ENCODE data around the gene KCNQ1OT1. TPM values are rescaled to one million over a fixed set of nuclear protein-coding genes. Genes with fewer than 3 reads are reported as not detected.
A peak's percentile ranks its signal among the peaks of the same experiment; 100 is the strongest.

Gene KCNQ1OT1
- total RNA-seq, 4 donors from 2014 or later: 0.66 to 2.5 (median 1.3) TPM

DNA sequence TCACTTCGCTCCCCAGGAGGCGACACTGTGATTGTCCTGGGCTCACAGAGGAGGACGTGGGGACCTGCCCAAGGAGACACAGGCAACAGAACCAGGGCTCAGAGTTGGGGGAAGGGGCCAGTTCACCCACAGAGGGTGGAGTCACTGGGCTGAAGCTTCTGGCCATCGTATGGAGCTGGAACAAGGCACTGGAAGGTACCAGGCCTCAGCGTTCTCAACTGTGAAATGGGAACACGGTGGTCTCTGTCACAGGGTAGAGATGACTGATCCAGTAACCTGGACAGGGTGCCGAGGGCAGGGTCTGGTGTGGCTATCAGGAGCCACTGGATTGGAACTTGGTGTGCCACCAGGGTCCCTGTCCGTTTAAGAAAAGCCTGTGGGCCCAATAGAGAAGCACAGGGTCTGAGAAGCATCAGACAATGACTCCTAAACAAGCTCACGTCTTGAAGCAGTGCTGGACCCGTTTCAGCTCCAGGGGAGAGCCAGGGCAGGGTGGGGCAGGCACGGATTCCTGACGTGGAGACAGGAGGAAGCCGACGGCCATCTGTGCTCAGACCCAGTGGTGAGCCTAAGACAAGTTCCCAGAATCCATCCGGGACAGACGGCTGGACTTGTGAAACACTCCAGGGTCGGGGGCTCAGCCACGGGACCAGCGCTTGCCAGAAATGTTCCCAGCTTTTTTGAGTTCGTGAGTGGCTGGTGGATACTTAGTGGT, 25.0 kb upstream of the KCNQ1OT1 start:
- intact Hi-C loops (cut with DNase I): no loop called here
- H3K4me1 ChIP-seq: peaks cover 0 to 15% (median 4%) of the 10 kb centered on the region in 4 donors
- DNase-seq (ENCODE audit: extremely low spot score): no peak

DNA sequence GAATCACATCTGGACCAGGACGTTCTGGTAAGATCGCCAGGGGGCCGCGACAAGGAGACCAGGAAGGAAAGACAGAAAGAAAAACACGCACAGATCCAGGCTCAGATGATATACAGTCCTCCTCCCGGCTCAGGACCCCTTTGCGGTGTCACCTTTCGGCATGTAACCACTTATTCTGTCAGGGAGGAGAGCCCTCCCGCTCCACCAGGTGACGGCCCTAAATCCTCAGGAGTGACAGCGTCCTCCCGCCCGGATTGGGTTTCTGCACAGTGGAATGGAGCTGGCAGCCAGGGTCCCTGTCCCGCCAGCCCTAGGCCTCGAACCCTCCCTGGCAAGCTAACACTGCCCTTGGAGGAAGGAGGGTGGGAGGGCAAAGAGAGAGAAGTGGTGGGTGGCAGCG, 24.3 kb upstream of the KCNQ1OT1 start:
- H3K4me1 ChIP-seq: peaks cover 0 to 15% (median 4%) of the 10 kb centered on the region in 4 donors
- WGBS: 96% methylated on average over 15 of the region's 16 CpGs
- H3K36me3 ChIP-seq: no peaks in the 10 kb centered on the region
- H3K27me3 ChIP-seq: no peaks in the 10 kb centered on the region
- H3K9me3 ChIP-seq: no peaks in the 10 kb centered on the region
- no peak for DNase-seq (ENCODE audit: extremely low spot score)
- no peak overlapping the region for H3K4me3 ChIP-seq
- intact Hi-C loops (cut with DNase I): no loop called here
- no peak for TF ChIP-seq POLR2AphosphoS5 (IDR thresholded peaks at IDR 0.05)
- no peak for TF ChIP-seq POLR2A (IDR thresholded peaks at IDR 0.05; ENCODE audit: low read depth)
- TF ChIP-seq, protein P1, sequence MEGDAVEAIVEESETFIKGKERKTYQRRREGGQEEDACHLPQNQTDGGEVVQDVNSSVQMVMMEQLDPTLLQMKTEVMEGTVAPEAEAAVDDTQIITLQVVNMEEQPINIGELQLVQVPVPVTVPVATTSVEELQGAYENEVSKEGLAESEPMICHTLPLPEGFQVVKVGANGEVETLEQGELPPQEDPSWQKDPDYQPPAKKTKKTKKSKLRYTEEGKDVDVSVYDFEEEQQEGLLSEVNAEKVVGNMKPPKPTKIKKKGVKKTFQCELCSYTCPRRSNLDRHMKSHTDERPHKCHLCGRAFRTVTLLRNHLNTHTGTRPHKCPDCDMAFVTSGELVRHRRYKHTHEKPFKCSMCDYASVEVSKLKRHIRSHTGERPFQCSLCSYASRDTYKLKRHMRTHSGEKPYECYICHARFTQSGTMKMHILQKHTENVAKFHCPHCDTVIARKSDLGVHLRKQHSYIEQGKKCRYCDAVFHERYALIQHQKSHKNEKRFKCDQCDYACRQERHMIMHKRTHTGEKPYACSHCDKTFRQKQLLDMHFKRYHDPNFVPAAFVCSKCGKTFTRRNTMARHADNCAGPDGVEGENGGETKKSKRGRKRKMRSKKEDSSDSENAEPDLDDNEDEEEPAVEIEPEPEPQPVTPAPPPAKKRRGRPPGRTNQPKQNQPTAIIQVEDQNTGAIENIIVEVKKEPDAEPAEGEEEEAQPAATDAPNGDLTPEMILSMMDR (IDR thresholded peaks at IDR 0.05): no peak
- TF ChIP-seq EP300 (IDR thresholded peaks at IDR 0.05): no peak
- H3K27ac ChIP-seq (replicated peaks in 1 of 4): peak overlapping the region in 1 of 4 donors; percentile 14

More for the DNA sequence above, 25.0 kb upstream of the KCNQ1OT1 start:
- Histone ChIP-seq H3K27ac (replicated peaks in 1 of 4) (peak overlapping the region in 2 of 4 donors; percentile 26 to 38), H3K9me3 (no peaks in the 10 kb centered on the region), H3K27me3 (no peaks in the 10 kb centered on the region), H3K36me3 (no peaks in the 10 kb centered on the region), H3K4me3 (no peak overlapping the region)
- TF ChIP-seq, protein P1 (IDR thresholded peaks at IDR 0.05): no peak
- peak in 1 of 2 donors; percentile 32 for TF ChIP-seq POLR2AphosphoS5 (IDR thresholded peaks at IDR 0.05)
- 75% methylated on average over 19 of the region's 20 CpGs for WGBS

DNA sequence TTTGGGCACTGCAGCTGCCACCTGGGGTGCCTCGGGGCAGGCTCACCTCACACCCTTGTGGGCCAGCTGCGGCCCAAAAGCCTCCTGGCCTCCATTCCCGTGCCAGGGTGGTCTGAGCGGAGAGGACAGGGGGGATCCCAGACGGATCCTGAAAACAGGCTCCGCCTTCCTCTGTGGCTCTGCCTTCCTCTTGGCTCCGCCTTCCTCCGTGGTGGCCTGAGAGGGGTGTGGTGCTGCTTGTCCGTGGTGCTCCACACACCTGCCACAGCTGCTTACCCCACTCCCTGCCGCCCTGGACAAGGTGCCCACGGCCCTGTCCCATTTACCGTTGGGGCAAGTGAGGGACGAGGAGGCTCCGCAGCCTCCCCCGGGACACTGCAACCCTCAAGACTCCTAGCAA, 23.2 kb upstream of the KCNQ1OT1 start:
- no peak overlapping the region for H3K4me3 ChIP-seq
- H3K36me3 ChIP-seq: no peaks in the 10 kb centered on the region
- peaks cover 0 to 15% (median 3%) of the 10 kb centered on the region in 4 donors for H3K4me1 ChIP-seq
- TF ChIP-seq POLR2A (IDR thresholded peaks at IDR 0.05; ENCODE audit: low read depth) (no peak), EP300 (IDR thresholded peaks at IDR 0.05) (no peak), POLR2AphosphoS5 (IDR thresholded peaks at IDR 0.05) (no peak)
- TF ChIP-seq, protein P1 (IDR thresholded peaks at IDR 0.05): no peak
- H3K9me3 ChIP-seq: no peaks in the 10 kb centered on the region
- DNase-seq (ENCODE audit: extremely low spot score): no peak
- no peaks in the 10 kb centered on the region for H3K27me3 ChIP-seq
- WGBS: 86% methylated on average over 10 of the region's 15 CpGs
- intact Hi-C loops (cut with DNase I): no loop called here
- no peak overlapping the region for H3K27ac ChIP-seq (replicated peaks in 1 of 4)

DNA sequence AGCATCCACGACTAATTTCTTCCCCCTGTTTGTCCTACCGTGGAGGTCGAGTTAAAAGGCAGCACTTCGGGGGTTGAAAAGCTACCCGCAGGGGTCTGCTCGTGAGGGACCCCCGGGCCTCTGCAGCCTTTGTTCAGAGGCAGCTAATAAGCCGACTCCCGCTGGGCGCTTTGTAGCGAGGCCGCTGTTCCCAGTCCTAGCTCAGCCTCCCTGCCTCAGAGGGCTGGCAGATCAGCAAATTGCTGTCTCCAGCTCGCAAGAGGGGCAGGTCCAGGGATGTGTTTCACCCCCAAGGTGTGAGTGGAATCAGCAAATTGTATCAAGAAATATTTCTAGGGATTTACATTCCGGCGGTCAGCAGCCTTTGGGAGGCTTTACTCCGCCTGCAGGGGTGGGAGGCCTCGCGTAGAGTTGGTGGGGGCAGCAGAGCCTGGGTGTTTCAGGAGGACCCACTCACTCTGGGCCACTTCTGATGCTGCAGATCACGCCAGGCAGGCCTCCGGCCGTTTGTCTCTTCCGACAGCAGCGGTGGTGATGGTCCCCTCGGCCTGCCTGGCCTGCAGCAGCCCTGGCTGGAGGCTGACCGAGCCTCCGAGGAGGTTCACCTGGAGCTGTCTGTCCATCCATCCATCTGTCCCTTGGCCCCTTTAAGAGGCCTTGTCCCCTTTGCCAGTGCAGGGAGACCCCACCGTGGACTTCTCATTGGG, 21.6 kb upstream of the KCNQ1OT1 start:
- no peaks in the 10 kb centered on the region for H3K36me3 ChIP-seq
- H3K4me1 ChIP-seq: peaks cover 0 to 13% (median 3%) of the 10 kb centered on the region in 4 donors
- no peaks in the 10 kb centered on the region for H3K9me3 ChIP-seq
- no peak overlapping the region for H3K4me3 ChIP-seq
- H3K27ac ChIP-seq (replicated peaks in 1 of 4): no peak overlapping the region
- TF ChIP-seq, protein P1 (IDR thresholded peaks at IDR 0.05): no peak
- no peak for TF ChIP-seq POLR2AphosphoS5 (IDR thresholded peaks at IDR 0.05)
- TF ChIP-seq POLR2A (IDR thresholded peaks at IDR 0.05; ENCODE audit: low read depth): no peak
- no peak for TF ChIP-seq EP300 (IDR thresholded peaks at IDR 0.05)
- WGBS: 90% methylated on average over 27 of the region's 27 CpGs
- no peak for DNase-seq (ENCODE audit: extremely low spot score)
- no peaks in the 10 kb centered on the region for H3K27me3 ChIP-seq
- intact Hi-C loops (cut with DNase I): no loop called here
